GM19395 (cell line): ENCODE results near the gene TMSB10.

Experiments used
- ATAC-seq: cut with Tn5 transposase; IDR thresholded peaks from one replicate; pipeline ENCODE4 v1.9.1; 2021; ENCODE audit warnings: mild to moderate bottlenecking, moderate library complexity; ENCODE audit not compliant: unreplicated experiment

Gene TMSB10

GRCh38 chr2:84879584-84880394 lies 25.7 kb upstream of the TMSB10 start:
- peak; percentile 70 for ATAC-seq

- ATAC-seq, result no peak
Measured at GRCh38 chr2:84880395-84880644, 25.1 kb upstream of the TMSB10 start.

GRCh38 chr2:84880645-84881521 lies 24.6 kb upstream of the TMSB10 start, which contains the start of gene TRABD2A:
Gene TRABD2A, minus strand, starts transcription at chr2:84881084. Its CDS starts 45 bp downstream, at chr2:84881039.
- no peak for ATAC-seq

- peak; percentile 65 for ATAC-seq
Measured at GRCh38 chr2:84881581-84882413, 23.7 kb upstream of the TMSB10 start.

- ATAC-seq, result peak; percentile 2
Measured at GRCh38 chr2:84882414-84882738, 23.1 kb upstream of the TMSB10 start.

- no peak for ATAC-seq
Measured at GRCh38 chr2:84882775-84883550, 22.5 kb upstream of the TMSB10 start.

- ATAC-seq, result no peak
Measured at GRCh38 chr2:84884449-84884848, 21.0 kb upstream of the TMSB10 start.

- ATAC-seq, result no peak
Measured at GRCh38 chr2:84885111-84885510, 20.3 kb upstream of the TMSB10 start.

GRCh38 chr2:84886791-84887190 lies 18.7 kb upstream of the TMSB10 start:
- no peak for ATAC-seq

GRCh38 chr2:84888401-84889276 lies 16.8 kb upstream of the TMSB10 start:
- ATAC-seq, result peak; percentile 99

GRCh38 chr2:84889332-84889731 lies 16.1 kb upstream of the TMSB10 start:
- ATAC-seq, result no peak

GRCh38 chr2:84891355-84892010 lies 14.0 kb upstream of the TMSB10 start:
- ATAC-seq, result no peak

GRCh38 chr2:84894131-84894586 lies 11.3 kb upstream of the TMSB10 start:
- ATAC-seq, result no peak

GRCh38 chr2:84894758-84895520 lies 10.5 kb upstream of the TMSB10 start:
- no peak for ATAC-seq

GRCh38 chr2:84896567-84896966 lies 8.9 kb upstream of the TMSB10 start:
- ATAC-seq, result no peak

GRCh38 chr2:84897773-84898172 lies 7.7 kb upstream of the TMSB10 start:
- no peak for ATAC-seq

- ATAC-seq, result no peak
Measured at GRCh38 chr2:84899304-84900204, 5.9 kb upstream of the TMSB10 start.
